Activated CD4-positive, CD25-positive, alpha-beta regulatory T cell (primary cell): ENCODE data around the gene IL12A.

ENCODE experiments used
- DNase-seq, 4 experiments: peaks; one replicate each; lab custom pipeline; 2025; lab: John Stamatoyannopoulos, UW

The IL12A gene

GRCh38 chr3:159988617-159989271, at the start of gene IL12A:
Gene IL12A, plus strand, starts transcription at chr3:159988835.
- peak; percentile 62 to 70 (median 67) for DNase-seq

DNA sequence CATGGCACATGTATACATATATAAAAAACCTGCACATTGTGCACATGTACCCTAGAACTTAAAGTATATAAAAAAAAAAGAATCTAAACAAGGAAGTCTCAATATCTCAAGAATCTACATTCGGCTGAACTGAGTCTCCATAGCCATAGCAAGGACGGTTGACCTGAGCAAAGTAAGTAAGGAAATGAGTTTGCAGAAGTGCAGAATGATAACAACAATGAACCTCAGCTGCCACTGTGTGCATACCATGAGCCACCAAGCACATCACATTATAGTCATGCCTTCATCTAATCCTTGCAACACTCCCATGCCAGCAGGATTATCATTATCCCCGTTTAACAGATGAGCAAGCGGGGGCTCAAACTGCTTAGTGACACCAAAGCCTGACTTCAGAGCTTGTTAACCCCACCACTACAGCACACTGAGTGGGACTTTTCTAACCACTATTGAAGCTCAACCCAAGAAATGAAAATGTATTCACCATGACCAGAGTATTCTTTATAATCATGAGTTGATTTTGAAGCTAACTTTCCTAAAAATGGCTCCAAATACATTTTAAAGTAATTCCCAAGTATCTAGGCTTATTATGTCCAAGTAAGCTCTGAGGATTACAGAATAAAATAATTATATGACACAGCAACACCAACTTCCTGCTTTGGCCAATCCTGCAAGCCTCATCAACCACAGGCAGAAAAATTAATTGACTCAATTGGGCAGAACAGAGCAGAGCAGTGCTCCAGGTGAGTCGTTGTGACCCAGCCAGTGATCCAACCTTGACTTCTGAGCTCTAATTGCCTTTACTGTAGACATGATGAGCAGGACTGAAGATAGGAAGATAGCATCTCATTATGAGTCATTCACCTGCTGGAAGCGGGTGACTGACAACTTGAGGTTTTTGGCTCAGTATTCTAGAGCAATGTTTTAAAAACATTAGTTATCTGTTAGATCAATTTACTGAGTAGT, 47.3 kb upstream of the IL12A start:
- no peak for DNase-seq

GRCh38 chr3:159944781-159945180, 43.9 kb upstream of the IL12A start:
- no peak for DNase-seq

DNA sequence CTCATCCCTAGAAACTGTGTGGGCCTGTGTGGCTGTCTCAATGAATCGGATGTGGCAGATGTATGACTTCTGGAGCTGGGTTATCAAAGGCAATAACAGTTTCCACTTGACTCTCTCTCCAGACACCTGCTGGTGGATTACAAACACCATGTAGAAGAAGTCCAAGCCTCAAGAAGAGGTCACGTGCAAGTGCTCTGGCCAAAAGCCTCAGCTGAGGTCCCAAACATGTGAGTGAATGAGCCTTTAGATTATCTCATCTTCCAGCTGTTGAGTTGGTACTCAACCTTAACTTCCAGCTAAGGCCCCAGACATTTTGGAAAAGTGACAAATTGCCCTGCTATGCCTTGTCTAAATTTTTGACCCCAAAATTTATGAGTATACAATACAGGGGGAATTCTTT, 42.7 kb upstream of the IL12A start:
- DNase-seq: no peak

DNA sequence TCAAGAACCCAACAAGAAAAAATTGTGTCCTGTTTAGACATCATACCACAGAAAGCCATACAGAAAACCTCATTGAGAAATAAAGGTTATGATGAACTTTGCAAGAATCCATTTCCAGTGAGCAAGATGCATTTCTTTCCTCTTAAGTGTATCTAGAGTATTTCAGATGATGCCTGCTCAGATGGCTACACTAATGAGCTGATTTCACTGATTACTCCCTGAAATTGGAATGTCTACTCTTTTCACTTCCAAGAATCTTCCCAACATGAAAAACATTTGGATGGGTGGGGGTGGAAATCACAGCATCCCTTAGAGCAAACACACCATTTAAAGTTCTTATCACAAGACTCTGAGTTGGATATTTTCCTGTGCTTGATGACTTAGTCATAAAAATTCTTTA, 41.4 kb upstream of the IL12A start:
- no peak for DNase-seq

GRCh38 chr3:159948429-159949144, 40.0 kb upstream of the IL12A start:
- no peak for DNase-seq

GRCh38 chr3:159950156-159950898, 38.3 kb upstream of the IL12A start:
- no peak for DNase-seq

- DNase-seq: no peak
Observed at GRCh38 chr3:159951540-159951939, 37.1 kb upstream of the IL12A start.

DNA sequence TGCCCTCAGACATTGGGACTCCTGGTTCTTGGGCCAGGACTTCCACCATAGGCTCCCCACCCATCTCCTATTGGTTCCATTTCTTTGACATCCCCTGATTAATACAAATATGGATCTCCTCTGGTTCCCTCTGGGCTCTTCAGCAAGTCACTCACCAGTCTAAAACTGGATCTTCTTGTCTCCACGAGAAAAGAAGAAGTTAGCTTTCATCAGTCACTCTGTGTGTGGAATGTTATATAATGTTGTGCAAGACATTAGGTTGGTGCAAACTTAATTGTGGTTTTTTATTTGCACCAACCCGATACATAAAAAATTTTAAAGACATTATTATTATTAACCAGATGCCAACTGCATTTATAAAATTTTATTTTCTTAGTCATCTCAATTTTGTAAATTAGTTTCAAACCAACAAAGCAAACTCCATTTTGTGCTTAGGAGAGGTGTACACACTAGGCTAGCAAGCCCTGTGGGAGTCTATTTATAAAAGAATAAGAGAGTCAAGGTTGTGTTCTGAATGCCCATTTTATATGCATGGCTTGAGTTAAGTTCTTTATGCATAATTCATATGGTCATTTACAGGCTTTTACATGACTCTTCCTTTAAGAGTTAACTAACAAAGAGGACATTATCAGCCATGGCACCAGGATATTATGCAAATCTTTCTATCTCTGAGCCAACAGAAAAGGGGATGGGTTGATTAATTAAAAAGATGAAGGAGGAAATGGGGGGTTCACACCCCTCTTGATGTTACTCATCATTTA, 35.1 kb upstream of the IL12A start:
- no peak for DNase-seq

GRCh38 chr3:159960188-159961148, 28.2 kb upstream of the IL12A start:
- DNase-seq: no peak

- DNase-seq: no peak
Observed at GRCh38 chr3:159964166-159964973, 24.3 kb upstream of the IL12A start.

GRCh38 chr3:159971311-159971710, 17.3 kb upstream of the IL12A start:
- DNase-seq: no peak

GRCh38 chr3:159977295-159977694, 11.3 kb upstream of the IL12A start:
- no peak for DNase-seq

- DNase-seq: no peak
Observed at GRCh38 chr3:159978353-159978752, 10.3 kb upstream of the IL12A start.

DNA sequence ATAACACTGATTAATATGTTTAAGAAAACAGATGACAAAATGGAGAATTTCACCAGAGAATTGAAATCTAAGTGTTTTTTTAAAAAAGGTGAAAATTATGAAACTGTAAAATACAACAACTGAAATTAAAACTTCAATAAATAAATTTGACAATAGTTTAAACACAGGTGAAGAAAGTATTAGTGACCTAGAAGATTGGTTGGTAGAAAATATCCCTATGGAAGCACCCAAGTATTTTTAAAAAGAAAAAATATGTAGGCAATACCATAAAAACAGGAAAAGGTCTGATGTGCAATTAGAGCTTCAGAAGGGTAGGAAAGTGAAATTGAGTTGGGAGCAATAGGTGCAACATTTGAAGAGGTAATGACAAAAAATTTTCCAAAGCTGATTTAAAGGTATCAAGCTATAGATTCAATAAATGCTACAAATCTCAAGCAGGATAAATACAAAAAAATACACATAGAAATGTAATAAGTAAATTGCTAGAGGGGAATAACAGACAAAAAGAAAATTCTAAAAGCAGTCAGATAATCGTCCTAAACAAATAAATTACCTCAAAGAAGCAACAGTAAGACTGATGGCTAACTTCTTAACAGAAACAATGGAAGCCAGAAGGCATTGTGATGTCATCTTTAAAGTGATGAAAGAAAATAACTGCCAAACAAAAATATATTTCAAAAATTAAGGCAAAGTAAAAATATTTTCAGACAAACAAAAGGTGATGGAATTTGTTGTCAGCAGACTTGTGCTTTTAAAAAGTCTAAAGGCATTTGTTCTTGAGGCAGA, 9.5 kb upstream of the IL12A start:
- DNase-seq: no peak

DNA sequence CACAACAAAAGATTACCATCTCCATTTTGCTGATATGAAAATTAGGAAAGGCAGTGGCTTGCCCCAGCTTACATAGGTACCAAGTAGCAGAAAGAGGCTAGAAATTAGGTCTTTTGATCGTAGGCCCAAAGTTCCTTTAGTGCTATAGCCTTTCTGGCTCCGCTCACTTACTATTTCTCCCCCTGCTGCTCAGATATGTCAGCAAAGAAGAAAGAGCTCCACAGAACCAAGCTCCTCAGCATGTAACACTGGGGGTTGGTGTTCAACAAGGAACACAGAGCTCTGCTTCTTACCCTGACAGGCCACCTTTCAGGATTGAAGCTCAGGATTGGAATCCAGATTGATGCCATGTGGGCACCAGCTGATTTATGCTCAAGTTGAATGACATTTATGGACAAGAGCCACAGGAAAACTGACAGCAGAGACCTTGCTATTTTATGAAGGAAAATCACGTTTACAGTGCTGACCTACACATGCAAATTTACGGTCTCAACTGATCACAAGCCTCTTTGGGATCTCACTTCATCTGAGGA, 6.1 kb upstream of the IL12A start:
- DNase-seq: no peak

DNA sequence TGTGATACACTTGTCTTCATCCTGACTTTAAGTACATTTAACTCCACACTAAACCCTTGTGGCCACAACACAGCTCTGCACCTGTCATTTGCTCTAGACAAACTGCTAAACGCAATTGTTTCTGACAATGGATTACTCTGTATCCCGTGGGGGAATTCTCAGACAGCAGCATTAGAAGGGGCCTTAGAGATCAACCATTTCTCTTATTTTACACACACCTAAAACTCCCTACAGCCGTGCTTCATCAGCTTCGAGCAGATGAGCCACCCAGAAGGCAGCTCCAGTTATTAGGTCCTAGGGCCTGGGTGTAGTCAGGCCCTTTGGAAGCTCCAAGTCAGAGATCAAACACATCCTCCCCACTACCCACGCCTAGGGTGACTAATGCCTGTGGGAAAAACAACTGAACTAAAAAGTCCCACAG, 1.3 kb upstream of the IL12A start:
- DNase-seq: no peak
